DOHH2 (cell line): Measurements from ENCODE around the gene MRI1.
"Not testable (repeated sequence)": the region's sequence is repeated elsewhere in the genome, so short reads cannot be mapped to it uniquely, and the experiment has no call there.

ENCODE experiments used
- H3F3A ChIP-seq: fragments of 200-600 bp; sonication (generic), shearing (Covaris generic); 2 replicates; pipeline ENCODE4 v1.6.0; 2016; ENCODE audit warnings: antibody characterized with exemption, mild to moderate bottlenecking; ENCODE audit not compliant: control insufficient read depth, insufficient read depth
- H3K27ac ChIP-seq: fragments of 200-600 bp; sonication (generic); 2 replicates; pipeline ENCODE4 v1.5.1; 2014; ENCODE audit warnings: low read depth, mild to moderate bottlenecking, low read length, moderate library complexity
- H3K27me3 ChIP-seq: fragments of 200-600 bp; sonication (generic); 2 replicates; pipeline ENCODE4 v1.6.1; 2014; ENCODE audit warnings: mild to moderate bottlenecking, low read length, mixed read lengths; ENCODE audit not compliant: control insufficient read depth
- H3K36me3 ChIP-seq: fragments of 200-600 bp; sonication (generic); 2 replicates; pipeline ENCODE4 v1.6.1; 2014; ENCODE audit warnings: mild to moderate bottlenecking, low read length, moderate library complexity, mixed read lengths; ENCODE audit not compliant: control insufficient read depth
- H3K4me1 ChIP-seq: fragments of 200-600 bp; sonication (generic); 2 replicates; pipeline ENCODE4 v1.6.1; 2014; ENCODE audit warnings: mild to moderate bottlenecking, low read length, mixed read lengths; ENCODE audit not compliant: control insufficient read depth
- H3K4me2 ChIP-seq: fragments of 200-600 bp; sonication (generic); 2 replicates; pipeline ENCODE4 v1.6.0; 2014; ENCODE audit warnings: mild to moderate bottlenecking, low read length, moderate library complexity
- H3K4me3 ChIP-seq: fragments of 200-600 bp; sonication (generic); 2 replicates; pipeline ENCODE4 v1.5.1; 2014; ENCODE audit warnings: mild to moderate bottlenecking, low read length, mixed read lengths
- H3K79me2 ChIP-seq: fragments of 200-600 bp; sonication (generic); 2 replicates; pipeline ENCODE4 v1.6.1; 2014; ENCODE audit warnings: mild to moderate bottlenecking, low read length, mixed read lengths; ENCODE audit not compliant: control insufficient read depth
- H3K9me2 ChIP-seq: fragments of 200-600 bp; sonication (generic); replicated peaks from 2 replicates; pipeline ENCODE4 v1.6.1; 2014; ENCODE audit warnings: mild to moderate bottlenecking, low read length, mixed read lengths; ENCODE audit not compliant: control insufficient read depth
- H3K9me3 ChIP-seq: fragments of 200-600 bp; sonication (generic); 2 replicates; pipeline ENCODE4 v1.6.1; 2014; ENCODE audit warnings: antibody characterized with exemption, low read length, mixed read lengths; ENCODE audit not compliant: control insufficient read depth, insufficient read depth
- H4K20me1 ChIP-seq: fragments of 200-600 bp; sonication (generic); 2 replicates; pipeline ENCODE4 v1.6.0; 2014; ENCODE audit warnings: low read depth, mild to moderate bottlenecking, antibody characterized with exemption, low read length, moderate library complexity; ENCODE audit not compliant: control insufficient read depth, insufficient read depth
- CTCF ChIP-seq: fragments of 200-600 bp; sonication (generic); IDR thresholded peaks from one replicate; pipeline ENCODE4 v1.5.1; 2014; ENCODE audit warnings: antibody characterized with exemption, mild to moderate bottlenecking, low read depth, low read length; ENCODE audit not compliant: poor library complexity, severe bottlenecking
- EZH2phosphoT487 ChIP-seq: fragments of 200-600 bp; sonication (generic); IDR thresholded peaks from 2 replicates; pipeline ENCODE4 v1.6.1; 2017; ENCODE audit warnings: borderline replicate concordance, mild to moderate bottlenecking, antibody characterized with exemption, low read length, moderate library complexity, mixed read lengths

Gene MRI1

GRCh38 chr19:13784731-13785452 lies 20.6 kb downstream of the MRI1 start:
- TF ChIP-seq EZH2phosphoT487 (no peak), CTCF (peak; percentile 67)
- H3K4me2 ChIP-seq: peak overlapping the region; percentile 68
- H3K4me1 ChIP-seq: peaks cover 78% of the 10 kb centered on the region
- peak overlapping the region; percentile 93 for H3K27ac ChIP-seq
- H3K27me3 ChIP-seq: no peaks in the 10 kb centered on the region
- no peaks in the 10 kb centered on the region for H3K9me3 ChIP-seq
- peak overlapping the region; percentile 47; the same call in 1 of the 2 replicates for H3K4me3 ChIP-seq
- no peaks in the 10 kb centered on the region for H4K20me1 ChIP-seq
- H3F3A ChIP-seq: peaks cover 45% of the 10 kb centered on the region
- H3K79me2 ChIP-seq: no peaks in the 10 kb centered on the region
- no peaks in the 10 kb centered on the region for H3K9me2 ChIP-seq
- no peaks in the 10 kb centered on the region; the same call in 1 of the 2 replicates for H3K36me3 ChIP-seq

GRCh38 chr19:13788991-13789390 lies 24.7 kb downstream of the MRI1 start:
- Histone ChIP-seq H3F3A (peaks cover 32% of the 10 kb centered on the region), H3K36me3 (no peaks in the 10 kb centered on the region), H3K4me1 (peaks cover 73% of the 10 kb centered on the region), H3K4me2 (peak overlapping the region; percentile 69), H3K9me2 (no peaks in the 10 kb centered on the region), H4K20me1 (no peaks in the 10 kb centered on the region), H3K79me2 (no peaks in the 10 kb centered on the region), H3K27me3 (no peaks in the 10 kb centered on the region), H3K4me3 (peak overlapping the region; percentile 28), H3K27ac (peak overlapping the region; percentile 76), H3K9me3 (no peaks in the 10 kb centered on the region)
- TF ChIP-seq CTCF (no peak), EZH2phosphoT487 (no peak)

- H4K20me1 ChIP-seq: no peaks in the 10 kb centered on the region
- no peaks in the 10 kb centered on the region for H3K9me3 ChIP-seq
- H3K79me2 ChIP-seq: no peaks in the 10 kb centered on the region
- no peaks in the 10 kb centered on the region for H3K27me3 ChIP-seq
- H3K4me3 ChIP-seq: peak overlapping the region; percentile 57
- TF ChIP-seq EZH2phosphoT487: no peak
- no peak for TF ChIP-seq CTCF
- peaks cover 67% of the 10 kb centered on the region for H3K4me1 ChIP-seq
- no peaks in the 10 kb centered on the region for H3K36me3 ChIP-seq
- peak overlapping the region; percentile 76 for H3K27ac ChIP-seq
- peaks cover 22% of the 10 kb centered on the region for H3F3A ChIP-seq
- no peaks in the 10 kb centered on the region for H3K9me2 ChIP-seq
- peak overlapping the region; percentile 78 for H3K4me2 ChIP-seq
Observed at GRCh38 chr19:13790354-13790753, 26.0 kb downstream of the MRI1 start.

- Histone ChIP-seq H3F3A (peaks cover 18% of the 10 kb centered on the region), H3K4me1 (peaks cover 56% of the 10 kb centered on the region)
- H3K27me3 ChIP-seq, H3K9me3 ChIP-seq, H3K36me3 ChIP-seq, H3K27ac ChIP-seq, H3K4me3 ChIP-seq, H3K9me2 ChIP-seq, H3K4me2 ChIP-seq, H4K20me1 ChIP-seq, H3K79me2 ChIP-seq: not testable (repeated sequence)
Observed at GRCh38 chr19:13793317-13793716, 29.0 kb downstream of the MRI1 start.
